CD4-positive, alpha-beta T cell treated with Interferon alpha-2 for 1 hour (primary cell): Measurements from ENCODE around the gene SLC25A51.

Experiments
- DNase-seq, 2 donors: peaks; one replicate each; pipeline ENCODE4 v3.0.0-alpha.2; 2020 to 2022

Gene SLC25A51

GRCh38 chr9:37903647-37904444, at the start of gene SLC25A51:
Gene SLC25A51, minus strand, starts transcription at chr9:37904127. Its CDS starts 15,577 bp downstream, at chr9:37888550.
- peak; percentile 93 to 97 for DNase-seq

- no peak for DNase-seq
Observed at GRCh38 chr9:37953206-37953774, 49.4 kb upstream of the SLC25A51 start.

- no peak for DNase-seq
Observed at GRCh38 chr9:37952731-37953130, 48.8 kb upstream of the SLC25A51 start.

GRCh38 chr9:37951671-37952449, 47.9 kb upstream of the SLC25A51 start:
- DNase-seq = no peak

- no peak for DNase-seq
Observed at GRCh38 chr9:37950561-37950960, 46.6 kb upstream of the SLC25A51 start.

GRCh38 chr9:37949576-37949975, 45.6 kb upstream of the SLC25A51 start:
- no peak for DNase-seq

- no peak for DNase-seq
Observed at GRCh38 chr9:37948417-37948980, 44.6 kb upstream of the SLC25A51 start.

- DNase-seq = no peak
Observed at GRCh38 chr9:37947977-37948376, 44.0 kb upstream of the SLC25A51 start.

GRCh38 chr9:37947471-37947870, 43.5 kb upstream of the SLC25A51 start:
- DNase-seq = no peak

- no peak for DNase-seq
Observed at GRCh38 chr9:37946971-37947370, 43.0 kb upstream of the SLC25A51 start.

- DNase-seq = no peak
Observed at GRCh38 chr9:37946041-37946440, 42.1 kb upstream of the SLC25A51 start.

- no peak for DNase-seq
Observed at GRCh38 chr9:37944671-37945481, 40.9 kb upstream of the SLC25A51 start.

GRCh38 chr9:37944266-37944650, 40.3 kb upstream of the SLC25A51 start:
- DNase-seq = no peak

GRCh38 chr9:37943345-37944265, 39.7 kb upstream of the SLC25A51 start:
- no peak for DNase-seq

GRCh38 chr9:37942621-37943344, 38.9 kb upstream of the SLC25A51 start:
- DNase-seq = no peak

GRCh38 chr9:37941253-37941652, 37.3 kb upstream of the SLC25A51 start:
- DNase-seq = no peak

GRCh38 chr9:37939575-37940095, 35.7 kb upstream of the SLC25A51 start:
- DNase-seq = no peak

- no peak for DNase-seq
Observed at GRCh38 chr9:37938121-37938891, 34.4 kb upstream of the SLC25A51 start.

- no peak for DNase-seq
Observed at GRCh38 chr9:37937366-37937765, 33.4 kb upstream of the SLC25A51 start.

- DNase-seq = no peak
Observed at GRCh38 chr9:37936965-37937364, 33.0 kb upstream of the SLC25A51 start.
